Mesendoderm (in vitro differentiated cells): ENCODE results near the gene SWT1.
"Not testable (repeated sequence)": the region's sequence is repeated elsewhere in the genome, so short reads cannot be mapped to it uniquely, and the experiment has no call there.

Experiments used
- DNase-seq: peaks from one replicate; pipeline ENCODE4 v3.0.0; 2013
- H2AK5ac ChIP-seq: 2 replicates; pipeline ENCODE4 v1.6.1; 2013; ENCODE audit warnings: low read length, inconsistent platforms
- H2BK120ac ChIP-seq: 2 replicates; pipeline ENCODE4 v1.6.1; 2013; ENCODE audit warnings: low read depth, mild to moderate bottlenecking, low read length, moderate library complexity, mixed read lengths
- H2BK15ac ChIP-seq: replicated peaks from 2 replicates; pipeline ENCODE4 v1.6.1; 2013; ENCODE audit warnings: low read depth, mild to moderate bottlenecking, moderate library complexity
- H2BK5ac ChIP-seq: 2 replicates; pipeline ENCODE4 v1.6.1; 2013; ENCODE audit warnings: low read length, inconsistent platforms
- H3K18ac ChIP-seq: 2 replicates; pipeline ENCODE4 v1.6.1; 2013; ENCODE audit warnings: mild to moderate bottlenecking, low read length, mixed read lengths
- H3K23ac ChIP-seq: one replicate; pipeline ENCODE4 v1.6.1; 2013; ENCODE audit warnings: low read length
- H3K27ac ChIP-seq: 2 replicates; pipeline ENCODE4 v1.5.1; 2013; ENCODE audit warnings: low read depth, mild to moderate bottlenecking, inconsistent platforms, low read length, moderate library complexity
- H3K27me3 ChIP-seq: 2 replicates; pipeline ENCODE4 v1.6.1; 2013; ENCODE audit warnings: low read length, control low read depth, mild to moderate bottlenecking, inconsistent platforms; ENCODE audit not compliant: insufficient read depth, poor library complexity
- H3K36me3 ChIP-seq: 2 replicates; pipeline ENCODE4 v1.6.1; 2013; ENCODE audit warnings: low read length, inconsistent platforms; ENCODE audit not compliant: control insufficient read depth, insufficient read depth
- H3K4ac ChIP-seq: one replicate; pipeline ENCODE4 v1.6.1; 2013; ENCODE audit warnings: low read depth, mild to moderate bottlenecking, low read length, moderate library complexity
- H3K4me1 ChIP-seq: 2 replicates; pipeline ENCODE4 v1.6.1; 2013; ENCODE audit warnings: low read depth, low read length, inconsistent platforms; ENCODE audit not compliant: control insufficient read depth
- H3K4me2 ChIP-seq: 2 replicates; pipeline ENCODE4 v1.6.1; 2013; ENCODE audit warnings: low read length
- H3K4me3 ChIP-seq: 2 replicates; pipeline ENCODE4 v1.5.1; 2013; ENCODE audit warnings: mild to moderate bottlenecking, low read length
- H3K56ac ChIP-seq: one replicate; pipeline ENCODE4 v1.6.1; 2013; ENCODE audit warnings: low read length
- H3K79me1 ChIP-seq: 2 replicates; pipeline ENCODE4 v1.6.1; 2013; ENCODE audit warnings: low read length, inconsistent platforms
- H3K79me2 ChIP-seq: 2 replicates; pipeline ENCODE4 v1.6.1; 2013; ENCODE audit warnings: mild to moderate bottlenecking, low read length; ENCODE audit not compliant: control insufficient read depth, insufficient read depth
- H3K9ac ChIP-seq: 2 replicates; pipeline ENCODE4 v1.6.1; 2013; ENCODE audit warnings: low read length, inconsistent platforms
- H4K5ac ChIP-seq: one replicate; pipeline ENCODE4 v1.6.1; 2013; ENCODE audit warnings: low read length
- H4K8ac ChIP-seq: one replicate; pipeline ENCODE4 v1.6.1; 2013; ENCODE audit warnings: low read depth, mild to moderate bottlenecking, control low read depth, low read length, moderate library complexity
- WGBS: extraction: QIAGEN DNeasy Blood & Tissue Kit; methylation state at CpG from one replicate; pipeline ENCODE4 v1.1.7; 2013; ENCODE audit warnings: low lambda C conversion rate, missing lambda C conversion rate; ENCODE audit not compliant: insufficient coverage; ENCODE audit errors: extremely low coverage; 5-methylcytosine and 5-hydroxymethylcytosine counted together

Gene SWT1

DNA sequence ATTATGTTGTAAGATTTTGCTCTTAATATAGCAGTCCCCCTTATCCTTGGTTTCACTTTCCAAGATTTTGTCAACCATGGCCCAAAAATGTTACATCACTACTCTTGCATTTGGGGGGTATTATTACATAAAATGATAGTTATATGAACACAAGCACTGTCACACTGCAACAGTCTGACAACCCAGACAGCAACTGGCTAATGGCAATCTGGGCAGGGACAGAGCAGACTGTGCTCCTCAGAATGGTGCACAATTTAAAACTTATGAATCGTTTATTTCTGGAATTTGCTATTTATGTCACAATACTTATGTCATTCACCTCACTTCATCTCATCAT, 162.1 kb downstream of the SWT1 start:
- Histone ChIP-seq H2BK15ac (no peak overlapping the region), H3K18ac (no peak overlapping the region), H3K4me3 (no peak overlapping the region), H3K56ac (no peak overlapping the region), H3K27me3 (no peaks in the 10 kb centered on the region), H3K4me2 (no peak overlapping the region), H3K79me2 (peaks cover 29% of the 10 kb centered on the region), H3K36me3 (no peaks in the 10 kb centered on the region), H4K8ac (no peak overlapping the region), H3K4ac (no peak overlapping the region), H3K79me1 (no peaks in the 10 kb centered on the region), H3K23ac (no peak overlapping the region), H2BK5ac (no peak overlapping the region), H3K27ac (no peak overlapping the region), H2BK120ac (no peak overlapping the region), H4K5ac (no peak overlapping the region), H3K4me1 (peaks cover 5% of the 10 kb centered on the region), H2AK5ac (no peak overlapping the region), H3K9ac (no peak overlapping the region)
- no CpG with 5 or more reads among the region's 1 CpG for WGBS
- DNase-seq: no peak

DNA sequence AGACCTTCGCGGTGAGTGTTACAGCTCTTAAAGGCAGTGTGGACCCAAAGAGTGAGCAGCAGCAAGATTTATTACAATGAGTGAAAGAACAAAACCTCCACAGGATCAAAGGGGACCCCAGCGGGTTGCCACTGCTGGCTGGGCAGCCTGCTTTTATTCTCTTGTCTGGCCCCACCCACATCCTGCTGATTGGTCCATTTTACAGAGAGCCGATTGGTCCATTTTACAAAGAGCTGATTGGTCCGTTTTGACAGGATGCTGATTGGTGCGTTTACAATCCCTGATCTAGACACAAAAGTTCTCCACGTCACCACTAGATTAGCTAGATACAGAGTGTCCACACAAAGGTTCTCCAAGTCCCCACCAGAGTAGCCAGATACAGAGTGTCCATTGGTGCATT, 164.1 kb downstream of the SWT1 start:
- H3K4me1 ChIP-seq, H3K27ac ChIP-seq, H3K4me3 ChIP-seq, H2BK120ac ChIP-seq, H3K79me2 ChIP-seq, H4K8ac ChIP-seq, H2AK5ac ChIP-seq, H3K79me1 ChIP-seq, DNase-seq, H3K4ac ChIP-seq, H3K9ac ChIP-seq, H3K18ac ChIP-seq, H3K23ac ChIP-seq, H3K56ac ChIP-seq, H3K4me2 ChIP-seq, H3K27me3 ChIP-seq, H2BK15ac ChIP-seq, H4K5ac ChIP-seq, H3K36me3 ChIP-seq, H2BK5ac ChIP-seq: not testable (repeated sequence)
- WGBS: no CpG with 5 or more reads among the region's 7 CpGs

DNA sequence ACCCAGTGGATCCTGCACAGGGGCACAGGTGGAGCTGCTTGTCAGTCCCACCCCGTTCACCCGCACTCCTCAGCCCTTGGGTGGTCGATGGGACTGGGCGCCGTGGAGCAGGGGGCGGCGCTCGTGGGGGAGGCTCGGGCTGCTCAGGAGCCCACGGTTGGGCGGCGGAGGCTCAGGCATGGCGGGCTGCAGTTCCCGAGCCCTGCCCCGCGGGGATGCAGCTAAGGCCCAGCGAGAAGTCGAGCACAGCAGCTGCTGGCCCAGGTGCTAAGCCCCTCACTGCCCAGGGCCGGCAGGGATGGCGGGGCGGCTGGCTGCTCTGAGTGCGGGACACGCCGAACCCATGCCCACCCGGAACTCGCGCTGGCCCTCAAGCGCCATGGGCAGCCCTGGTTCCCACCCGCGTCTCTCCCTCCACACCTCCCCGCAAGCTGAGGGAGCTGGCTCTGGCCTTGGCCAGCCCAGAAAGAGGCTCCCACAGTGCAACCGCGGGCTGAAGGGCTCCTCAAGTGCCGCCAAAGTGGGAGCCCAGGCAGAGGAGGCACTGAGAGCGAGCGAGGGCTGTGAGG, 164.8 kb downstream of the SWT1 start:
- not testable (repeated sequence) for H3K23ac ChIP-seq, H3K4me3 ChIP-seq, H3K36me3 ChIP-seq, H2AK5ac ChIP-seq, H3K4ac ChIP-seq, H3K56ac ChIP-seq, H3K79me1 ChIP-seq, H3K9ac ChIP-seq, H3K27ac ChIP-seq, H3K18ac ChIP-seq, H3K4me2 ChIP-seq, H2BK120ac ChIP-seq, DNase-seq, H2BK5ac ChIP-seq, H3K27me3 ChIP-seq, H4K8ac ChIP-seq, H4K5ac ChIP-seq, H2BK15ac ChIP-seq, H3K4me1 ChIP-seq, H3K79me2 ChIP-seq
- WGBS: no CpG with 5 or more reads among the region's 36 CpGs

DNA sequence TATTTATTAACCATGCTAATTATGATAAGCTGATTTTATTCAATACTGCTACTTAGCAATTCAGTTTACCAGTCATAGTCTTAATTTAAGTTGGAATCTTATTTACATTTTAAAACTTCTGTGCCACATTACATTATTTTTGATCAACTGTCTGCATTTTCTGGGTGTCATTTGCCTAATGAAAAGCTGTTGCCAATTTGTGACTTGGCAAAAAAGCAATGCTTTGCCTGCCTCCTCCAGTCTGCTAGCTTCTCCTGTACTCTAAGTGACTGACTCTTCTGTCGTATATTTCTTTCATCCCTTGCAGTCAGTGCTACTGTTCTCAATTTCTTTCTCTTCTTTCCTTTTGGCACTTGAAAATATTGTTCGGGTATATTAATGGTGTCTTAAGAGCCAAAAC, 165.7 kb downstream of the SWT1 start:
- Histone ChIP-seq H3K4me3 (no peak overlapping the region), H3K27me3 (no peaks in the 10 kb centered on the region), H3K79me1 (no peaks in the 10 kb centered on the region), H3K4me1 (peaks cover 5% of the 10 kb centered on the region), H3K4ac (no peak overlapping the region), H2BK5ac (no peak overlapping the region), H3K9ac (no peak overlapping the region), H3K79me2 (no peaks in the 10 kb centered on the region), H3K4me2 (no peak overlapping the region), H3K18ac (no peak overlapping the region), H3K27ac (no peak overlapping the region), H4K5ac (no peak overlapping the region), H3K56ac (no peak overlapping the region), H3K36me3 (no peaks in the 10 kb centered on the region), H4K8ac (no peak overlapping the region), H2BK120ac (no peak overlapping the region), H3K23ac (no peak overlapping the region), H2BK15ac (no peak overlapping the region), H2AK5ac (no peak overlapping the region)
- no peak for DNase-seq
- WGBS: no CpG with 5 or more reads among the region's 2 CpGs

DNA sequence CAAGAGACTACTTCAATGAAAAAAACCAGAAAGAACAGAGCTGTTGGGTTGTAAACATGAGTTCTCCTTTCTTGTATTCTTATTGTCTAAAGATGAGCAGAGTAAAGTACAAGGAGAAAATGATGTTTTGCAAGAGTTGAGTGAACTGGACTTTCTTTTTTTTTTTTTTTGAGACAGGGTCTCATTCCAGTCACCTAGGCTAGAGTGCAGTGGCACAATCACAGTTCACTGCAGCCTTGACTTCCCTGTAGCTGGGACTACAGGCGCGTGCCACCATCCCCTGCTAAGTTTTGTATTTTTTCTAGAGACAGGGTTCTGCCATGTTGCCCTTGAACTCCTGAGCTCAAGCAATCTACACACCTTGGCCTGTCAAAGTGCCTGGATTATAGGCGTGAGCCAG, 167.2 kb downstream of the SWT1 start:
- Histone ChIP-seq H2BK5ac (no peak overlapping the region), H3K4me2 (no peak overlapping the region), H3K56ac (no peak overlapping the region), H3K79me1 (no peaks in the 10 kb centered on the region), H3K36me3 (no peaks in the 10 kb centered on the region), H2BK120ac (no peak overlapping the region), H2BK15ac (no peak overlapping the region), H3K18ac (no peak overlapping the region), H3K27me3 (no peaks in the 10 kb centered on the region), H3K4me1 (no peaks in the 10 kb centered on the region), H4K5ac (no peak overlapping the region), H2AK5ac (no peak overlapping the region), H3K23ac (no peak overlapping the region), H3K9ac (no peak overlapping the region), H3K79me2 (no peaks in the 10 kb centered on the region), H4K8ac (no peak overlapping the region), H3K27ac (no peak overlapping the region), H3K4ac (no peak overlapping the region), H3K4me3 (no peak overlapping the region)
- WGBS: no CpG with 5 or more reads among the region's 3 CpGs
- no peak for DNase-seq

DNA sequence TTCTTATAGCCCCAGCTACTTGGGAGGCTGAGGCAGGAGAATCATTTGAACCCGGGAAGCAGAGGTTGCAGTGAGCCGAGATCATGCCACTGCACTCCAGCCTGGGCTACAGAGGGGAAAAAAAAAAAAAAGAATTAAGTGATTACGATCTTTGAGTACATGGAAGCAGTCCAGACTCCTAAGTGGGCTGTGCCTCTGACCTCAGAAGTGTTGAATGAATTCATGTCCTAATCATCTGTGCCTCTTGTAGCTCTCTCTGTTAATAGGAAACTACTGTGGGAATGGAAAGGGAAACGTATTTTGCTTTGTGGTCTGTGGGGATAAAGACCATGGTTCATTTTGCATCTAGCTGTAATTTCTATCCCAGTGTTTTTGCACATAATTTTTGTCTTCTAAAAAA, 168.4 kb downstream of the SWT1 start:
- H2AK5ac ChIP-seq: no peak overlapping the region
- no peak overlapping the region for H2BK15ac ChIP-seq
- no peaks in the 10 kb centered on the region for H3K27me3 ChIP-seq
- H3K18ac ChIP-seq: no peak overlapping the region
- H3K9ac ChIP-seq: no peak overlapping the region
- DNase-seq: no peak
- H3K36me3 ChIP-seq: no peaks in the 10 kb centered on the region
- H3K4me2 ChIP-seq: no peak overlapping the region
- no peak overlapping the region for H2BK5ac ChIP-seq
- H3K27ac ChIP-seq: no peak overlapping the region
- no peak overlapping the region for H3K56ac ChIP-seq
- no peak overlapping the region for H3K4me3 ChIP-seq
- no peak overlapping the region for H4K8ac ChIP-seq
- no CpG with 5 or more reads among the region's 4 CpGs for WGBS
- no peak overlapping the region for H2BK120ac ChIP-seq
- no peaks in the 10 kb centered on the region for H3K79me2 ChIP-seq
- no peak overlapping the region for H3K4ac ChIP-seq
- H3K23ac ChIP-seq: no peak overlapping the region
- no peak overlapping the region for H4K5ac ChIP-seq
- no peaks in the 10 kb centered on the region for H3K79me1 ChIP-seq
- H3K4me1 ChIP-seq: no peaks in the 10 kb centered on the region
